Neural progenitor cell (in vitro differentiated cells): ENCODE measurements around the gene LRP5. TPM values are rescaled to one million over a fixed set of nuclear protein-coding genes. Genes with fewer than 3 reads are reported as not detected.
"Not testable (repeated sequence)": the region's sequence is repeated elsewhere in the genome, so short reads cannot be mapped to it uniquely, and the experiment has no call there.

ENCODE experiments used
- DNase-seq: peaks from one replicate; pipeline ENCODE4 v3.0.0-alpha.2; 2016; ENCODE audit warnings: low spot score
- H2AFZ ChIP-seq: fragments of 200-600 bp; sonication (generic); replicated peaks from 2 replicates; pipeline ENCODE4 v1.6.1; 2016; ENCODE audit warnings: antibody characterized with exemption
- H3F3A ChIP-seq: fragments of 200-600 bp; sonication (generic); 2 replicates; pipeline ENCODE4 v1.6.1; 2016; ENCODE audit warnings: antibody characterized with exemption, low read depth
- H3K27ac ChIP-seq: fragments of 200-600 bp; sonication (generic); 2 replicates; pipeline ENCODE4 v1.5.1; 2016; ENCODE audit warnings: mild to moderate bottlenecking
- H3K27me3 ChIP-seq: fragments of 200-600 bp; sonication (generic); 2 replicates; pipeline ENCODE4 v1.6.1; 2016; ENCODE audit warnings: mild to moderate bottlenecking, moderate library complexity
- H3K36me3 ChIP-seq: fragments of 200-600 bp; sonication (generic); 2 replicates; pipeline ENCODE4 v1.5.1; 2016
- H3K4me1 ChIP-seq: fragments of 200-600 bp; sonication (generic); 2 replicates; pipeline ENCODE4 v1.6.1; 2016; ENCODE audit warnings: mixed run types
- H3K4me2 ChIP-seq: fragments of 200-600 bp; sonication (generic); 2 replicates; pipeline ENCODE4 v1.6.1; 2016
- H3K4me3 ChIP-seq: fragments of 200-600 bp; sonication (generic); 2 replicates; pipeline ENCODE4 v1.5.1; 2016
- H3K79me2 ChIP-seq: fragments of 200-600 bp; sonication (generic); 2 replicates; pipeline ENCODE4 v1.6.1; 2016; ENCODE audit warnings: low read depth
- H3K9ac ChIP-seq: fragments of 200-600 bp; sonication (generic); 2 replicates; pipeline ENCODE4 v1.6.1; 2016
- H3K9me3 ChIP-seq: fragments of 200-600 bp; sonication (generic); 2 replicates; pipeline ENCODE4 v1.5.1; 2016; ENCODE audit warnings: low read depth
- H4K20me1 ChIP-seq: fragments of 200-600 bp; sonication (generic); 2 replicates; pipeline ENCODE4 v1.6.1; 2016; ENCODE audit warnings: low read depth
- H3K27ac Mint-ChIP-seq: 3 replicates; pipeline ENCODE4 v1.8.0; 2021; ENCODE audit warnings: mixed read lengths
- H3K27me3 Mint-ChIP-seq: 2 replicates; pipeline ENCODE4 v1.8.0; 2022; ENCODE audit warnings: low read depth, mild to moderate bottlenecking, inconsistent platforms, moderate library complexity, mixed read lengths; ENCODE audit not compliant: insufficient read depth
- H3K36me3 Mint-ChIP-seq: 3 replicates; pipeline ENCODE4 v1.8.0; 2021; ENCODE audit warnings: mixed read lengths
- H3K4me1 Mint-ChIP-seq: 3 replicates; pipeline ENCODE4 v1.8.0; 2021; ENCODE audit warnings: mixed read lengths
- H3K4me3 Mint-ChIP-seq: 3 replicates; pipeline ENCODE4 v1.8.0; 2021; ENCODE audit warnings: mild to moderate bottlenecking, moderate library complexity, mixed read lengths
- H3K9me3 Mint-ChIP-seq: 3 replicates; pipeline ENCODE4 v1.8.0; 2020; ENCODE audit warnings: mixed read lengths
- EZH2 ChIP-seq: fragments of 200-600 bp; sonication (generic); IDR thresholded peaks from 2 replicates; pipeline ENCODE4 v1.6.1; 2017; ENCODE audit warnings: antibody characterized with exemption, mild to moderate bottlenecking, moderate library complexity
- EZH2phosphoT487 ChIP-seq: fragments of 200-600 bp; sonication (generic); IDR thresholded peaks from 2 replicates; pipeline ENCODE4 v1.6.1; 2017; ENCODE audit warnings: antibody characterized with exemption
- total RNA-seq: library from RNA; depleted of rRNA; stranded (reverse); fragments of >200 nt; gene quantifications from 2 replicates; pipeline ENCODE4 v1.2.3, GENCODE V29; 2015; ENCODE audit warnings: low replicate concordance
- TF ChIP-seq, protein P1 (sequence below): fragments of 200-600 bp; sonication (generic); IDR thresholded peaks from 2 replicates; pipeline ENCODE4 v1.5.1; 2017; ENCODE audit warnings: antibody characterized with exemption, mild to moderate bottlenecking

Gene LRP5
- total RNA-seq, 1 donor from 2014 or later = 7.3 TPM

DNA sequence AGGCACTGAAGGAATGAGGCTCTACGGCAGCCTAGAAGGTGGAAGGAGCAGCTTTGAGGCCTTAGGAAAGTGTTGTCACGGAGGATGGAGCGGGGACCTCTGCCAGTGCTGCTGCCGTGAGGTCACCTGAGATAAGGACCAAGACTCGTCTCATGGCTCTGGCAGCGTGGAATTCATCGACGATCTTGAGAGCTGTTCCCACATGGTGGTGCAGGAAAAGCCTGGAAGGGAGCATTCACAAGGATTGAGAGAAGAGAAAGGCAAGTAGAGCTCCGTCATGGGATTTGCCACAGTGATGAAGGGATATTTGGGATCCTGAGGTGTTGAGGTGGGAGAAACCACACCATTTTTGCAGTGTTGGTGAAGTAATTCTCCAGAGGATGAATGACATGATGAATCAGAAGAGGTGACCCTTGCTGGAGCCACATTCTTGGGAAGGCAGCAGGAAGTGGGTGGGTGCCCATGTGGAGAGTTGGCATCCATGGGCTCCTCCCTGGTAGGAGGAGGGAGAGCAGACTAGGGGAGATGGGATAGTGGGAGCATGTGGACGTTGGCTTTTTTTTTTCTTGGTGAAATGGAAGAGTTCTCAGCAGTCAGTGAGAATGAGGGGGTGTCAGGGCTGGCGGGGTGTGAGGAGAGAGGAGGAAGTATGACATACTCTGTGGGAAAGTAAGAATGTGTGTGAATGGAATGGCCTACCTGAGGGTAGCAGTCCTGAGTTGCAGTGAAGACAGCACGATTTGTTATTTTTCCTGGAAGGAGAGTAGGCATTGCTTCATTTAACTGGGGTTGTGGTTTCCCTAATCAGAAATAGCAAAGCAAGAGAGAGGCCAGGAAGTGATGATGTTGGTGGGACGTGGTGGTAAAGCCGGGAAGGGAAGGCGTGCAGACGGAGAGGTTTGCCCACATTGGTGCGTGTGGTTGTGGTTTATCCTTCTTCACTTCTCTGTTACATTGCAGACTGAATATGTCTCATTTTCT is 159.3 kb downstream of the LRP5 start:
- no peak overlapping the region for H3K4me3 Mint-ChIP-seq

DNA sequence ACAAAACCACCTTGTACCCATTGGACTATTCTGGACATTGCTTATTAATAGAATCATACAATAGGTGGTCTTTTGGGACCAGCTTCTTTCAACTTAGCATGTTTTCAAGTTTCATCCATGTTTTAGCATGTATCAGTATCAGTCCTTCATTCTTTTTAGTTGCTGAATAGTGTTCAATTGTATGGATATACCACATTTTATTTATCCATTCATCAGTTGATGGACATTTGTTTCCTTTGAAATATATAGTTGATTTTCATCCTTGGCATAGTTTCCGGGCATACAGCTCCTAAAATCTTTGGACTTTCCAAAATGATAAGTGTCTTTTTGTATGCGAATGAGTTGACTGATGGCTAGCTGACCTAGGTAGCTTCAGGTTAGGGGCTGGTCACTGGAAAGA is 160.4 kb downstream of the LRP5 start:
- Mint-ChIP-seq H3K36me3 (peaks cover 69% of the 10 kb centered on the region), H3K4me3 (no peak overlapping the region), H3K27ac (no peak overlapping the region), H3K27me3 (peaks cover 2% of the 10 kb centered on the region), H3K9me3 (peaks cover 81% of the 10 kb centered on the region), H3K4me1 (no peaks in the 10 kb centered on the region)
- TF ChIP-seq, protein P1, sequence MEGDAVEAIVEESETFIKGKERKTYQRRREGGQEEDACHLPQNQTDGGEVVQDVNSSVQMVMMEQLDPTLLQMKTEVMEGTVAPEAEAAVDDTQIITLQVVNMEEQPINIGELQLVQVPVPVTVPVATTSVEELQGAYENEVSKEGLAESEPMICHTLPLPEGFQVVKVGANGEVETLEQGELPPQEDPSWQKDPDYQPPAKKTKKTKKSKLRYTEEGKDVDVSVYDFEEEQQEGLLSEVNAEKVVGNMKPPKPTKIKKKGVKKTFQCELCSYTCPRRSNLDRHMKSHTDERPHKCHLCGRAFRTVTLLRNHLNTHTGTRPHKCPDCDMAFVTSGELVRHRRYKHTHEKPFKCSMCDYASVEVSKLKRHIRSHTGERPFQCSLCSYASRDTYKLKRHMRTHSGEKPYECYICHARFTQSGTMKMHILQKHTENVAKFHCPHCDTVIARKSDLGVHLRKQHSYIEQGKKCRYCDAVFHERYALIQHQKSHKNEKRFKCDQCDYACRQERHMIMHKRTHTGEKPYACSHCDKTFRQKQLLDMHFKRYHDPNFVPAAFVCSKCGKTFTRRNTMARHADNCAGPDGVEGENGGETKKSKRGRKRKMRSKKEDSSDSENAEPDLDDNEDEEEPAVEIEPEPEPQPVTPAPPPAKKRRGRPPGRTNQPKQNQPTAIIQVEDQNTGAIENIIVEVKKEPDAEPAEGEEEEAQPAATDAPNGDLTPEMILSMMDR = no peak
- TF ChIP-seq EZH2 (no peak), EZH2phosphoT487 (no peak)
- no peak overlapping the region for H3K27ac ChIP-seq
- H3K4me2 ChIP-seq = no peak overlapping the region
- peaks cover 98% of the 10 kb centered on the region for H3K79me2 ChIP-seq
- no peaks in the 10 kb centered on the region for H3F3A ChIP-seq
- DNase-seq = no peak
- H3K36me3 ChIP-seq = no peaks in the 10 kb centered on the region
- H3K27me3 ChIP-seq = no peaks in the 10 kb centered on the region
- no peaks in the 10 kb centered on the region for H3K9me3 ChIP-seq
- H4K20me1 ChIP-seq = peaks cover 32% of the 10 kb centered on the region
- no peak overlapping the region for H3K9ac ChIP-seq
- peaks cover 27% of the 10 kb centered on the region for H3K4me1 ChIP-seq
- no peak overlapping the region for H2AFZ ChIP-seq
- H3K4me3 ChIP-seq = no peak overlapping the region

More for the DNA sequence above, 159.3 kb downstream of the LRP5 start:
- H3K79me2 ChIP-seq = peaks cover 98% of the 10 kb centered on the region
- Mint-ChIP-seq H3K9me3 (peaks cover 78% of the 10 kb centered on the region), H3K27ac (no peak overlapping the region), H3K27me3 (no peaks in the 10 kb centered on the region), H3K4me1 (no peaks in the 10 kb centered on the region), H3K36me3 (peaks cover 67% of the 10 kb centered on the region)
- no peak overlapping the region for H3K27ac ChIP-seq
- no peaks in the 10 kb centered on the region for H3K27me3 ChIP-seq
- no peaks in the 10 kb centered on the region for H3F3A ChIP-seq
- no peak for DNase-seq
- no peak overlapping the region for H2AFZ ChIP-seq
- TF ChIP-seq EZH2 (no peak), EZH2phosphoT487 (no peak)
- TF ChIP-seq, protein P1 = no peak
- H3K9ac ChIP-seq = no peak overlapping the region
- no peaks in the 10 kb centered on the region for H3K9me3 ChIP-seq
- no peak overlapping the region for H3K4me3 ChIP-seq
- peaks cover 43% of the 10 kb centered on the region for H4K20me1 ChIP-seq
- peaks cover 32% of the 10 kb centered on the region for H3K4me1 ChIP-seq
- H3K36me3 ChIP-seq = no peaks in the 10 kb centered on the region
- no peak overlapping the region for H3K4me2 ChIP-seq

DNA sequence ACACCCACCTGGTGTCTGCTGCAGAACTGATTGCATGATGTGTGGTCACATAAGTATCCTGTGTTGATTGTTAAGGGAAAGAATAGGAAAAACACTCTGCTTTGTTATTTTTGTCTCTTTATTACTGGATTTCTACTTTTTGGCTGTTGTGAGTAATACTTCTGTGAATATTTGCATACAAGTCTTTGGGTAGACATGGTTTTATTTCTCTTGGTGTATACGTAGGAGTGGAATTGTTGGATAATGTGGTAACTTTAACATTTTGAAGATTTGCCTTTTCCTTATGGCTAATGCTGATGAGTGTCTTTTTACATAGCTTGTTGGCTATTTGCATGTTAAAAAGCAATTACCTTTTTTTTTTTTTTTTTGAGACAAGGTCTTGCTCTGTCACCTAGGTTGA is 161.3 kb downstream of the LRP5 start:
- TF ChIP-seq, protein P1 = no peak
- TF ChIP-seq EZH2phosphoT487 = no peak
- no peak for TF ChIP-seq EZH2
- Histone ChIP-seq H3K79me2 (peaks cover 98% of the 10 kb centered on the region), H3K4me3 (no peak overlapping the region), H3K27me3 (no peaks in the 10 kb centered on the region), H4K20me1 (peaks cover 23% of the 10 kb centered on the region), H3K4me1 (peaks cover 19% of the 10 kb centered on the region), H2AFZ (no peak overlapping the region), H3K4me2 (no peak overlapping the region), H3K9ac (no peak overlapping the region), H3K36me3 (no peaks in the 10 kb centered on the region), H3K9me3 (no peaks in the 10 kb centered on the region), H3K27ac (no peak overlapping the region), H3F3A (no peaks in the 10 kb centered on the region)
- H3K9me3 Mint-ChIP-seq = peaks cover 77% of the 10 kb centered on the region
- peaks cover 2% of the 10 kb centered on the region for H3K27me3 Mint-ChIP-seq
- no peak for DNase-seq
- peaks cover 65% of the 10 kb centered on the region for H3K36me3 Mint-ChIP-seq
- no peaks in the 10 kb centered on the region for H3K4me1 Mint-ChIP-seq
- H3K4me3 Mint-ChIP-seq = no peak overlapping the region
- H3K27ac Mint-ChIP-seq = no peak overlapping the region

DNA sequence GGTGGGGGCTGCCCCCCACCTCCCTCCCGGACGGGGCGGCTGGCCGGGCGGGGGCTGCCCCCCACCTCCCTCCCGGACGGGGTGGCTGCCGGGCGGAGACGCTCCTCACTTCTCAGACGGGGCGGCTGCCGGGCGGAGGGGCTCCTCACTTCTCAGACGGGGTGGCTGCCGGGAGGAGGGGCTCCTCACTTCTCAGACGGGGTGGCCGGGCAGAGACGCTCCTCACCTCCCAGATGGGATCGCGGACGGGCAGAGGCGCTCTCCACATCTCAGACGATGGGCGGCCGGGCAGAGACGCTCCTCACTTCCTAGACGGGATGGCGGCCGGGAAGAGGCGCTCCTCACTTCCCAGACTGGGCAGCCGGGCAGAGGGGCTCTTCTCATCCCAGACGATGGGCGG is 163.2 kb downstream of the LRP5 start:
- not testable (repeated sequence) for DNase-seq, H3K4me2 ChIP-seq, H3K27me3 ChIP-seq, H3K27me3 Mint-ChIP-seq, H3K4me3 ChIP-seq, H3K4me3 Mint-ChIP-seq, H3K9me3 ChIP-seq, H3K27ac Mint-ChIP-seq, H3K4me1 Mint-ChIP-seq, H3F3A ChIP-seq, H3K9ac ChIP-seq, H2AFZ ChIP-seq, H3K4me1 ChIP-seq, H3K36me3 ChIP-seq, H3K27ac ChIP-seq
- Histone ChIP-seq H4K20me1 (peaks cover 23% of the 10 kb centered on the region), H3K79me2 (peaks cover 98% of the 10 kb centered on the region)
- peaks cover 75% of the 10 kb centered on the region for H3K9me3 Mint-ChIP-seq
- peaks cover 66% of the 10 kb centered on the region for H3K36me3 Mint-ChIP-seq
